Stimulated activated CD8-positive, alpha-beta memory T cell treated with anti-CD3 and anti-CD28 coated beads, Interleukin-15, amount 100 ng/mL, for 24 hours (primary cell): ENCODE data around the gene ZNF594.
"Not testable (repeated sequence)": the region's sequence is repeated elsewhere in the genome, so short reads cannot be mapped to it uniquely, and the experiment has no call there.

Source experiments
- DNase-seq: peaks from one replicate; pipeline ENCODE4 v3.0.0-alpha.2; 2020; ENCODE audit warnings: low read depth

ZNF594 gene

DNA sequence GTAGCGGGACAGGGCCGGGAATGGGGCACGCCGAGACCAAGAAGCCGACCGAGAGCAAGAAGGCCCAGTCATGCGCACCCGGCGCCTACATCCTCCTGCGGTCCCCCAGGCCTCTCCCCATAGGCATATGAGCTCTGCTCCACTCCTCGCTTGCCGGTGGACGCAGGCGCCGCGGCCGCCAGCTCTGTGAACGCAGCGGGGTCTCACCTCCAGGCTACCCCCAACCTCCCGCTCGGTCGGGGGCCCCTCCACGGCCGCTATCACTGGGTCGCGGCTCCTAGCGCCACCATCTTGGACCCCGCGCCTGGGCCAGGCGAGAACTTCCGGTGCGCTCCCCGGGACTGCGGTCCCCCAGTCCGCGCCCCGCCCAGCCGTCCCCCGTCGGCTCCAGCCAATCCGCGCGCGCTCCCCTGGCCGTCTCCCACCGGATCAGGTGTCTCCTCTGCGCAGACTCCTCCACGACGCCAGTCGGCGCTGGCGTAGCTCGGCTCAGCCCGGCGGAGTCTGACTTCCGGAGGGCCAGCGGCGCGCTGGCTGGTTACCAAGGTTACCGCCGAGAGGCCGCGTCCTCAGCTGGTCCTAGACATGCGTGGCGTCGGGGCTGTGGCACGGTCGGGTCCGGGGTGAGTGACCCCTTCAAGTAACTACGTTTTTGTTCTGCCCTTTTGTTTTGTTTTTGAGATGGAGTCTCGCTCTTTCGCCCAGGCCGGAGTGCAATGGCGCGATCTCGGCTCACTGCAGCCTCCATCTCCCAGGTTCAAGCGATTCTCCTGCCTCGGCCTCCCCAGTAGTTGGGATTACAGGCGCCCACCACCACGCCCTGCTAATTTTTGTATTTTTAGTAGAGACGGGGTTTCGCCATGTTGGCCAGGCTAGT is at the start of gene ZNF594:
Gene ZNF594 (minus strand): TSS at position 328 of the 877 bp plus-strand sequence. CDS start 7,612 bp downstream, outside the sequence.
- peak; percentile 94 for DNase-seq

DNA sequence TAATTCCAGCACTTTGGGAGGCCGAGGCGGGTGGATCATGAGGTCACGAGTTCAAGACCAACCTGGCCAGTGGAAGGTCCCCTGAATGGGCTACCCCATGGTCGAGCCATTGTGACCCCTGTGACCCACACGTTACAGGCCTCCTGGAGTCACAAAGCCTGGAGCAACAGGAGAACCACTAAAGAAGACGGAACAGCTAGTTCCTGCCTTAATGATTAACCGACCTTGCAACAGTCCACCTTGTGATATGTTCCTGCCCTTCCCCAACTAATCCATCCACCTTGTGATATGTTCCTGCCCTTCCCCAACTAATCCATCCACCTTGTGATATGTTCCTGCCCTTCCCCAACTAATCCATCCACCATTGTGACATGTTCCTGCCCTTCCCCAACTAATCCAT is 48.1 kb upstream of the ZNF594 start:
- not testable (repeated sequence) for DNase-seq

- DNase-seq, result no peak
Observed at GRCh38 chr17:5238333-5238732, 46.7 kb upstream of the ZNF594 start.

GRCh38 chr17:5237541-5238016 is 45.9 kb upstream of the ZNF594 start:
- DNase-seq, result no peak

DNA sequence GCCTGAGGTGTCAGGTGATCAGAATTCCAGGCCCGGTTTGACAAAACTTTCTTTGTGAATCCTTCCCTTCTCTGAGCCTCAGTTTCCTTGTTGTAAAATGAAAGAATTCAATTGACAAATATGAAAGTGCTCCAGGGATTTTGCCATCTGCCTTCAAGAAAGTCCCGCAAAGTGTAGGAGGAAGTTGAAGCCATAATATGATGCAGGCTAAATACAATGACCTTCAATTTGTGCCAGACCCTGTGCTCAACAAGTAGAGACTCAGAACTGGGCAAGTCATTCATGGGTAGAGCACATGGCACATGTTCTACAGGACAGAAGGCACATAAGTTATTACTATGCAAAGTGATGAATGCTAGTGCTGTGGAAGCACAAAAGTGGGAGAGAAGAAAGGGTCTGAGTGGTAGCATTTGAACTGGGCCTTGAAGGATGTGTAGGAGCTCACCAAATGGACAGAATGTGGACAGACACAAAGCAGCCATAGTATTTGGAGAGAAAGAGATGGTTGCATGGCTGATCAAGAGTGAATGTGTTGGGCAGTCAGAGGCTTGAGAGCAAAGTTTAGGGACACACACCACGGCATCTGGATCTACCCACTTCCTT is 45.4 kb upstream of the ZNF594 start:
- DNase-seq, result no peak

GRCh38 chr17:5234645-5235576 is 43.2 kb upstream of the ZNF594 start, which contains the start of gene SCIMP:
Gene SCIMP (minus strand): TSS chr17:5234860. CDS start chr17:5234755, 105 bp downstream.
- DNase-seq, result no peak

GRCh38 chr17:5233492-5233891 is 41.8 kb upstream of the ZNF594 start:
- DNase-seq, result not testable (repeated sequence)

- no peak for DNase-seq
Observed at GRCh38 chr17:5226940-5227878, 35.5 kb upstream of the ZNF594 start.

- DNase-seq, result no peak
Observed at GRCh38 chr17:5225668-5226457, 34.2 kb upstream of the ZNF594 start.

GRCh38 chr17:5221912-5222311 is 30.2 kb upstream of the ZNF594 start:
- DNase-seq, result not testable (repeated sequence)

DNA sequence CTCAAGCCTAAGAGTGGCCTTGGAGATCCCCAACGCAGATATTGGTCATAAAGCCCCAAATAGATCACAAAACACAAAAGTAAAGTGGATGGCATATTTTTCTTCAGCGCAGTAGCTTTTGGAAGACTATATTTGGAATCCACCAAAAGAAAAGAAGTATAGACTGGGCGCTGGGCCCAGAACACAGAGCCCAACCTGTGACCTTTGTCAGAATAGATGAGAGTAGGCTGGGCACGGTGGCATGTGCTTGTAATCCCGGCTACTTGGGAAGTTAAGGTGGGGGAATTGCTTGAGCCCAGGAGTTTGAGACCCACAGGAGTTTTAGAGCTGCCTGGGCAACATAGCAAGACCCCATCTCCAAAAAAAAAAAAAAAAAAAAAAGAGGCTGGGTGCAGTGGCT is 28.4 kb upstream of the ZNF594 start:
- DNase-seq, result no peak

DNA sequence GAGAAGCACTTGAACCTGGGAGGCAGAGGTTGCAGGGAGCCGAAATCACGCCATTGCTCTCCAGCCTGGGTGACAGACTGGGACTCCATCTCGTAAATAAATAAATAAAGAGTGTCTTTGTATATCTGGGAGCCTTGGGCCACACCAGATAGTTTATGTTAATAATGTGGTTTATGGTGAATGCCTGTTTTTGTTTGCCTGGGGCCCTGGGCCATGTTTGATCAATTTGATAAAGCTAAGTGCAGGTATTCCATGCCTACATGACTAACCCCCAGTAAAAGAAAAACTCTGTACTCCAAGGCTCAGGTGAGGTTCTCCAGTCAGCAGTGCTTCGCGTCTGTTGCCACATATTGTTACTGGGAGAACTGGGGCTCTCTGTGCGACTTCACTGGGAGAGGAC is 27.9 kb upstream of the ZNF594 start:
- DNase-seq, result no peak

DNA sequence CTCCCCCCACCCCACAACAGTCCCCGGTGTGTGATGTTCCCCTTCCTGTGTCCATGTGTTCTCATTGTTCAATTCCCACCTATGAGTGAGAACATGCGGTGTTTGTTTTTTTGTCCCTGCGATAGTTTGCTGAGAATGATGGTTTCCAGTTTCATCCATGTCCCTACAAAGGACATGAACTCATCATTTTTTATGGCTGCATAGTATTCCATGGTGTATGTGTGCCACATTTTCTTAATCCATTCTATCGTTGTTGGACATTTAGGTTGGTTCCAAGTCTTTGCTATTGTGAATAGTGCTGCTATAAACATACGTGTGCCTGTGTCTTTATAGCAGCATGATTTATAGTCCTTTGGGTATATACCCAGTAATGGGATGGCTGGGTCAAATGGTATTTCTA is 25.9 kb upstream of the ZNF594 start:
- DNase-seq, result not testable (repeated sequence)

GRCh38 chr17:5211458-5211857 is 19.8 kb upstream of the ZNF594 start:
- no peak for DNase-seq

- no peak for DNase-seq
Observed at GRCh38 chr17:5210614-5211252, 19.1 kb upstream of the ZNF594 start.

DNA sequence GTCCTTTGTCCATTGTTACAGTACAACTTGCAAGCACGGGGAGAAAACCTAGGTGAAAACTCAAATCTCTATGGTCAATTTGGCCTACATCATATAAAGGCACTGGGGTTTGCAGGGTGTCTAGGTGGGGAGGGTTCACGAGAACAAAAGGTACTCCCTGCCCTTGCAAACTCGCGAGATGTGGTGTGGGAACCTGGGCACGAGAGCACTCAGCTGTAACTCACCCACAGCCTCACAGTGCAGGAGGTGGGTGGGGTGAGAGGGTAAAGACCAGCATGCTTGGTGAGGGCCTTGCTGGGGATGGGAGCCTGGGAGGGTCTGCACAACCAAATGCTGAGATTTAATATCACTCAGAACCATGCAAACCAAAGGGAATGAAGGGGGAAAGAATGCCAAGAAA is 18.4 kb upstream of the ZNF594 start:
- DNase-seq, result no peak

GRCh38 chr17:5209396-5209795 is 17.7 kb upstream of the ZNF594 start:
- no peak for DNase-seq

GRCh38 chr17:5203908-5204294 is 12.2 kb upstream of the ZNF594 start:
- DNase-seq, result no peak

- DNase-seq, result no peak
Observed at GRCh38 chr17:5203178-5203907, 11.7 kb upstream of the ZNF594 start.
